ENCODE results near the gene PRKD1. TPM values are rescaled to one million over a fixed set of nuclear protein-coding genes. Genes with fewer than 3 reads are reported as not detected.

The PRKD1 gene
- total and polyA plus RNA-seq, 10 of the 15 experiments (the other 5 are each of a cell fraction or from before 2014, with no cell fraction given), result 0.02 to 0.56 TPM; not detected in 8

DNA sequence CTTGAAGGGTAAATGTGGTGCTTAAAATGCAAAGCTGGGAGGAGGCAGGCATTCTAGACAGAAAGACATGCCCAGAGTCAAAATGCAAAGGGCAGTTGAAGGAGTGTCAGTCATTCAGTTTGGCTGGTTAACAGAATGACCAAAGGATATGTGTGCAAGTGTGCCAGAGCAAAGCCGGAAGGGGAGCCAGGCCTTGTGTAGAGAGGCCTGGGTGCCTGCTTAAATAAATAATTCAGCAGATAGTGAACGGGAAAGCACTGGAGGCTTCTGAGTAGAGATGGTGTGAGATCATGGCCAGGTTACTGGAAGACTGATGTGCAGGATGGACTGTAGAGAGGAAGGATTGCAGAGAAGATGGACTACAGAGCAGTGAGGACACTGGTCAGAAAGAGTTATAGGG is 244.9 kb downstream of the PRKD1 start (continued):
- no peak for TF ChIP-seq CBX3 (IDR thresholded peaks at IDR 0.05; ENCODE audit: borderline replicate concordance, low read depth)
- TF ChIP-seq ZNF24 (IDR thresholded peaks at IDR 0.05), result no peak
- no peak for TF ChIP-seq SMC3 (IDR thresholded peaks at IDR 0.05; ENCODE audit: borderline replicate concordance, low read length)

- in situ Hi-C loops (cut with MboI) (no loop called here), intact Hi-C loops (cut with micrococcal nuclease; ENCODE audit: unreplicated experiment) (no loop called here)
- Histone ChIP-seq H4K20me1 (ENCODE audit: control insufficient read depth, insufficient read depth) (no peaks in the 10 kb centered on the region), H3K27ac (ENCODE audit: control insufficient read depth, insufficient read depth) (no peak overlapping the region), H3K79me2 (ENCODE audit: control insufficient read depth, insufficient read depth, low read length) (no peaks in the 10 kb centered on the region), H3K27me3 (replicated peaks in 1 of 2; ENCODE audit: control insufficient read depth in 2 of 2, insufficient read depth in 2 of 2, low read length in 1 of 2) (no peaks in the 10 kb centered on the region), H2AFZ (ENCODE audit: control insufficient read depth, low read depth, low read length) (no peak overlapping the region), H3K9ac (ENCODE audit: control insufficient read depth, insufficient read depth, low read length) (no peak overlapping the region), H3K4me2 (ENCODE audit: control insufficient read depth, insufficient read depth) (no peak overlapping the region), H3K9me3 (replicated peaks; ENCODE audit: control insufficient read depth, insufficient read depth, low read length) (no peaks in the 10 kb centered on the region), H3K36me3 (ENCODE audit: control insufficient read depth in 2 of 2, insufficient read depth in 2 of 2, low read length in 1 of 2) (no peaks in the 10 kb centered on the region), H3K4me1 (ENCODE audit: control insufficient read depth, insufficient read depth, low read length) (no peaks in the 10 kb centered on the region), H3K4me3 (no peak overlapping the region)
- DNase-seq (ENCODE audit: low read depth, low spot score), result no peak
- RAD21 ChIA-PET (ENCODE audit: unreplicated experiment), result no interaction called here
- WGBS (ENCODE audit: insufficient coverage, insufficient replicate concordance, low lambda C conversion rate, missing lambda C conversion rate), result 6% methylated on average over 1 of the region's 1 CpG
- SMC1A ChIA-PET (ENCODE audit: uncharacterized antibody, unreplicated experiment), result no interaction called here
- BruUV-seq (replicated peaks), result no TSS peak
- ATAC-seq, result no peak
- POLR2A ChIA-PET, result no interaction called here
- TF ChIP-seq BCL11A (IDR thresholded peaks at IDR 0.05; ENCODE audit: low read depth, low read length) (no peak), ATF3 (IDR thresholded peaks at IDR 0.05; ENCODE audit: borderline replicate concordance, extremely low read depth, low read depth, low read length) (no peak), NR2C2 (IDR thresholded peaks at IDR 0.05; ENCODE audit: borderline replicate concordance, control insufficient read depth, insufficient read length, low read depth) (no peak), BACH1 (IDR thresholded peaks at IDR 0.05; ENCODE audit: borderline replicate concordance) (no peak), CBX3 (IDR thresholded peaks at IDR 0.05; ENCODE audit: borderline replicate concordance, low read depth) (no peak), SUPT20H (IDR thresholded peaks at IDR 0.05; ENCODE audit: borderline replicate concordance, control insufficient read depth, low read depth, low read length) (no peak), ZNF24 (IDR thresholded peaks at IDR 0.05) (no peak), MTA3 (IDR thresholded peaks at IDR 0.05; ENCODE audit: borderline replicate concordance, low read length) (no peak), SKIL (IDR thresholded peaks at IDR 0.05; ENCODE audit: low read depth, poor library complexity, severe bottlenecking) (no peak), EP300 (IDR thresholded peaks at IDR 0.05; ENCODE audit: borderline replicate concordance in 1 of 2, control insufficient read depth in 1 of 2, low read depth in 2 of 2, low read length in 2 of 2) (no peak), CHD2 (IDR thresholded peaks at IDR 0.05; ENCODE audit: borderline replicate concordance, low read depth, low read length) (no peak), MYB (IDR thresholded peaks at IDR 0.05; ENCODE audit: borderline replicate concordance, low read depth, low read length) (no peak)
- TF ChIP-seq, protein P1, sequence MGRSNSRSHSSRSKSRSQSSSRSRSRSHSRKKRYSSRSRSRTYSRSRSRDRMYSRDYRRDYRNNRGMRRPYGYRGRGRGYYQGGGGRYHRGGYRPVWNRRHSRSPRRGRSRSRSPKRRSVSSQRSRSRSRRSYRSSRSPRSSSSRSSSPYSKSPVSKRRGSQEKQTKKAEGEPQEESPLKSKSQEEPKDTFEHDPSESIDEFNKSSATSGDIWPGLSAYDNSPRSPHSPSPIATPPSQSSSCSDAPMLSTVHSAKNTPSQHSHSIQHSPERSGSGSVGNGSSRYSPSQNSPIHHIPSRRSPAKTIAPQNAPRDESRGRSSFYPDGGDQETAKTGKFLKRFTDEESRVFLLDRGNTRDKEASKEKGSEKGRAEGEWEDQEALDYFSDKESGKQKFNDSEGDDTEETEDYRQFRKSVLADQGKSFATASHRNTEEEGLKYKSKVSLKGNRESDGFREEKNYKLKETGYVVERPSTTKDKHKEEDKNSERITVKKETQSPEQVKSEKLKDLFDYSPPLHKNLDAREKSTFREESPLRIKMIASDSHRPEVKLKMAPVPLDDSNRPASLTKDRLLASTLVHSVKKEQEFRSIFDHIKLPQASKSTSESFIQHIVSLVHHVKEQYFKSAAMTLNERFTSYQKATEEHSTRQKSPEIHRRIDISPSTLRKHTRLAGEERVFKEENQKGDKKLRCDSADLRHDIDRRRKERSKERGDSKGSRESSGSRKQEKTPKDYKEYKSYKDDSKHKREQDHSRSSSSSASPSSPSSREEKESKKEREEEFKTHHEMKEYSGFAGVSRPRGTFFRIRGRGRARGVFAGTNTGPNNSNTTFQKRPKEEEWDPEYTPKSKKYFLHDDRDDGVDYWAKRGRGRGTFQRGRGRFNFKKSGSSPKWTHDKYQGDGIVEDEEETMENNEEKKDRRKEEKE (IDR thresholded peaks at IDR 0.05), result no peak
- FAIRE-seq, result no peak
- CTCF ChIA-PET, result interaction anchor here (0.6 kb wide), 1 partner anchor 178 kb away, joined by 3 read pairs; no protein-coding TSS in a partner anchor
Measured at GRCh38 chr14:29681316-29681715, 246.3 kb downstream of the PRKD1 start.
